NT2/D1 (cell line): ENCODE data around the gene FEM1C.

Experiments used
- DNase-seq: peaks from one replicate; pipeline ENCODE4 v3.0.0-alpha.2; 2011; ENCODE audit warnings: low read depth, low spot score
- H3K27me3 ChIP-seq: 2 replicates; pipeline ENCODE4 v1.6.0; 2011; ENCODE audit warnings: mild to moderate bottlenecking; ENCODE audit not compliant: insufficient read length, insufficient read depth
- H3K36me3 ChIP-seq: 2 replicates; pipeline ENCODE4 v1.6.1; 2011; ENCODE audit warnings: mild to moderate bottlenecking, low read length, mixed read lengths; ENCODE audit not compliant: insufficient read depth, insufficient read length
- H3K4me1 ChIP-seq: 2 replicates; pipeline ENCODE4 v1.5.1; 2011; ENCODE audit not compliant: insufficient read depth, insufficient read length
- H3K4me3 ChIP-seq: 2 replicates; pipeline ENCODE4 v1.5.1; 2011; ENCODE audit warnings: low read depth; ENCODE audit not compliant: insufficient read length
- H3K9ac ChIP-seq: 2 replicates; pipeline ENCODE4 v1.6.0; 2011; ENCODE audit warnings: low read depth; ENCODE audit not compliant: insufficient read length
- H3K9me3 ChIP-seq: 2 replicates; pipeline ENCODE4 v1.5.1; 2011; ENCODE audit warnings: mild to moderate bottlenecking, low read length; ENCODE audit not compliant: insufficient read depth
- SUZ12 ChIP-seq: IDR thresholded peaks from 2 replicates; pipeline ENCODE4 v1.6.1; 2011; ENCODE audit not compliant: insufficient read length, insufficient read depth; ENCODE audit errors: extremely low read depth
- YY1 ChIP-seq: IDR thresholded peaks from 2 replicates; pipeline ENCODE4 v1.6.1; 2011; ENCODE audit not compliant: insufficient read length, insufficient read depth
- ZNF274 ChIP-seq: IDR thresholded peaks from 2 replicates; pipeline ENCODE4 v1.6.1; 2011; ENCODE audit warnings: mild to moderate bottlenecking, low read depth, low read length

FEM1C gene

DNA sequence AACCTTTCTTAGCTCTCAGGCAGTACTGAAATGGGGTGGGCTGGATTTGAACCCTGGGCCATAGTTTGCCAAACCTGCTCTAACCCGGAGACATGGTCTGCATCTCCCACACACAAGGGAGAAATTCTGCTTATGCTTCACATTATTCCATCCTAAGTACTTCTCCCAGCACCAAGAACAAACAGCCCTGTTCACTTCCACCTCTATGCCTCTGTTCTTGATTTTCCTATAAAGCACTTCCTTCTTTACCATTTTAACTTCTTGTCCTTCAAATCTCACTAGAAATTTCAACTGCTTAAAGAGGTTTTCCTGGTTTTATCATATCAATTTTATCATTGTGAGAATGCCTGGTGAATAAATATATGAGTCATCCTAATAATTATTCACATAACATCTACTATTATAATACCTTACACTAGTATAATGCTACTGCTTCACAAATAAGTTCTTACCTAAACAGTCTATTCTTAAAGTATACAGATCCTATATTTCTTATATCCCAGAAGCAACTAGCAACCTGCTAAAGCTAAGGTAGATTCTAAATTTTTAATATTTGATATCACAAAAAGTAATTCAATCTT, 12.7 kb downstream of the FEM1C start:
- H3K9me3 ChIP-seq = no peaks in the 10 kb centered on the region
- peaks cover 41% of the 10 kb centered on the region for H3K36me3 ChIP-seq
- DNase-seq = no peak
- H3K27me3 ChIP-seq = no peaks in the 10 kb centered on the region
- H3K4me3 ChIP-seq = no peak overlapping the region
- H3K9ac ChIP-seq = no peak overlapping the region
- TF ChIP-seq ZNF274 (no peak), SUZ12 (no peak), YY1 (no peak)
- H3K4me1 ChIP-seq = no peaks in the 10 kb centered on the region

GRCh38 chr5:115531380-115531779, 13.2 kb downstream of the FEM1C start:
- TF ChIP-seq SUZ12 (no peak), YY1 (no peak), ZNF274 (no peak)
- no peaks in the 10 kb centered on the region for H3K4me1 ChIP-seq
- H3K36me3 ChIP-seq = peaks cover 41% of the 10 kb centered on the region
- H3K4me3 ChIP-seq = no peak overlapping the region
- no peak for DNase-seq
- H3K27me3 ChIP-seq = no peaks in the 10 kb centered on the region
- no peaks in the 10 kb centered on the region for H3K9me3 ChIP-seq
- H3K9ac ChIP-seq = no peak overlapping the region

- Histone ChIP-seq H3K4me3 (no peak overlapping the region), H3K27me3 (no peaks in the 10 kb centered on the region), H3K36me3 (peaks cover 41% of the 10 kb centered on the region), H3K9me3 (no peaks in the 10 kb centered on the region), H3K9ac (no peak overlapping the region), H3K4me1 (no peaks in the 10 kb centered on the region)
- no peak for DNase-seq
- TF ChIP-seq YY1 = no peak
- TF ChIP-seq ZNF274 = no peak
- TF ChIP-seq SUZ12 = no peak
Observed at GRCh38 chr5:115530426-115530825, 14.1 kb downstream of the FEM1C start.

DNA sequence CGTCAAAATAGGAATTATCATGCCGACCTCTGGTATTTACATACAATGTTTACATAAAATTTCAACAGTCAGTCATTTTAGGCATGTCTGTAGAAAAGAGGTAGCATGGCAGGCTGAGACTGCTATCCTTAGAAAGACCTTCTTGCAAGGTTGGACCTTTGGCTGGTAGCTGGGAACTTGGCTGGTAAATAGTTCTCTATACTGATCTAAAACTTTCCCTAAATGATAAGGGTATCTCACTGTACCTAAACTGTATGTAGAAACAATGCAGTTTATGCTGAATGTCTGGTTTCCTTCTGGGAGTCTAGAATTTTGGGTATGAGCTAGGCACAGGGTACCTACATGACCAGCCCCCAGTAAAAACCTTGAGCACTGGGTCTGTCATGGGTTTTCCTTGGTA, 18.0 kb downstream of the FEM1C start:
- DNase-seq = no peak
- H3K4me3 ChIP-seq = no peak overlapping the region
- TF ChIP-seq ZNF274 (no peak), SUZ12 (no peak), YY1 (no peak)
- no peak overlapping the region for H3K9ac ChIP-seq
- H3K4me1 ChIP-seq = no peaks in the 10 kb centered on the region
- no peaks in the 10 kb centered on the region for H3K27me3 ChIP-seq
- no peaks in the 10 kb centered on the region for H3K9me3 ChIP-seq
- peaks cover 40% of the 10 kb centered on the region for H3K36me3 ChIP-seq

DNA sequence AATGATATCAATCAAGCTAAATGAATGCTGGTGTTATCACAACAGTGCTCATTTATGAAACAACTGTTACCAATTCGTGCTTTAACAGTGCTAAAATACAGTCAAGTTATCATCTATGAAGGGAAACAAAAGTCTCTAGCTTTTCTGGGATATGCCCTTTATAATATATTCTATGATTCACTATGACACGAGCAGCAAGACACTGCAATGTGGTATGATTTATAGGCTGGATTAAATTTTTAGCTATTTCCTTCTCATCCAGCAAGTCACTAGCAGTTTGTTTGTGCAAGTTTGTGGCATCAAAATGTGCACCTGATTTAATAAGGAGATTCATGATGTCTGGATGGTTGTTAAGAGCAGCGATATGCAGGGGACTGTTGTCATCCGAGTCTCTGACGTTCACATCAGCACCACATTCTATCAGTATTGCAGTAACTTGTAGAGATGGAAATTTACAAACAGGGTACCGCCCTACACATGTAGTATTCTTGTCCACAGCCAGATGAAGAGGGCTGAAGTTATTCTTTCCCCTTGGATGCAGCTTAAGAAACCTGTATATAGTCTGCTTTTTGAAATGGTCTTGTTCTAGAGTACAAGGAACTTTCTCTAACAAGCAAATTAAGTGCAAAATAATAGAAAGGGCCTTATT, 20.3 kb downstream of the FEM1C start:
- DNase-seq = no peak
- Histone ChIP-seq H3K4me1 (no peaks in the 10 kb centered on the region), H3K4me3 (no peak overlapping the region), H3K9ac (no peak overlapping the region), H3K36me3 (peaks cover 40% of the 10 kb centered on the region), H3K9me3 (no peaks in the 10 kb centered on the region), H3K27me3 (no peaks in the 10 kb centered on the region)
- TF ChIP-seq YY1 = no peak
- no peak for TF ChIP-seq ZNF274
- no peak for TF ChIP-seq SUZ12

DNA sequence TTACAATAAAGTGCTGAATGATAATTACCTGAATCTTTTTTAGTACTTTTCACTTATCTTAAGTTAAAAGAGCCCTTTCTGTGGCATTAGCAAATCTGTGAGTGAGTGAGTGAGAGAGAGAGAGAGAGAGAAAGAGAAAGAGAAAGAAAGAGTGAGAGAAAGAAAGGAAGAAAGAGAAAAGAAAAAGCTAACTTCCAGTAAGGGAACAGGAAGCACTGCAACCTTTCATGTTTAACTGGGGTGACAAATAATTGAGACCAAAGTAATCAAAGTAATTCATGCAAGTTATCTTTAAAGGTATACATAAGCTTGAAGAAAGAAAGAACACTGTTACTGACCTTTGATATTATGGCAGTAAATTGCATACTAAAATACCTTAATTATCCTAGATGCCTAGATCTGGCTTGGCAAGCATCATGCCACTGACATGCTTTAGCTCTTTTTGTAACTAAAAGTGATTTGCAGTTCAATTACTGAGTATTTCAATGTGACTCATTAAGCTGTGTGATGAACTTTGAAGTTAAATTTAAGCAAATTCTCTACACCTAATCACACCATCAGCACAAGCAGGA, 21.7 kb downstream of the FEM1C start:
- no peaks in the 10 kb centered on the region for H3K27me3 ChIP-seq
- no peak overlapping the region for H3K4me3 ChIP-seq
- no peak overlapping the region for H3K9ac ChIP-seq
- H3K4me1 ChIP-seq = no peaks in the 10 kb centered on the region
- H3K9me3 ChIP-seq = no peaks in the 10 kb centered on the region
- no peak for DNase-seq
- no peak for TF ChIP-seq YY1
- TF ChIP-seq ZNF274 = no peak
- no peak for TF ChIP-seq SUZ12
- H3K36me3 ChIP-seq = peaks cover 40% of the 10 kb centered on the region

DNA sequence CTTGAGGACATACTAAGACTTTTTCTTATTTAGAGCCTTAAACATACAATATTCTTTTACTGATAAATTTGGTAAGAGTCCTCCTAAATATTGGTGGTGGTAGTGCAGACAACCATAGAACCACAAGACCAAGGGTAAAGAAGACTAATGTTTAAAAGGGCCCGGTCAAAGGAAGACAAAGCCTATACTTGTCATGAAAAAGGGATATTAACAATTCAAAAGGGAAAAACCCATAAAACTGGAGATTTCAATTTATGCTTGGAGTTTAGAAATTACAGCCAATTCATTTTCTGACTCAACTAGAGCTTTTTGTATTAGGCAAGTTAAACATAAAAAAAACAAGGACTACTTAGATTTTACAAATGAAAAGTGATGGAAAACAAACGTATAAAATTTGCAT, 24.4 kb downstream of the FEM1C start:
- no peak for TF ChIP-seq SUZ12
- TF ChIP-seq ZNF274 = no peak
- no peak for TF ChIP-seq YY1
- Histone ChIP-seq H3K9ac (no peak overlapping the region), H3K4me1 (no peaks in the 10 kb centered on the region), H3K4me3 (no peak overlapping the region), H3K36me3 (peaks cover 20% of the 10 kb centered on the region), H3K27me3 (no peaks in the 10 kb centered on the region), H3K9me3 (no peaks in the 10 kb centered on the region)
- DNase-seq = no peak
